Stimulated activated CD4-positive, alpha-beta T cell treated with anti-CD3 and anti-CD28 coated beads, Interleukin-4, amount 100 ng/mL, for 48 hours (primary cell): ENCODE measurements around the gene NAP1L1.
A peak's percentile ranks its signal among the peaks of the same experiment; 100 is the strongest.

Experiments used
- DNase-seq, 2 donors: peaks; one replicate each; pipeline ENCODE4 v3.0.0-alpha.2; 2020; ENCODE audit warnings: low read depth in 2 of 2

NAP1L1 gene

GRCh38 chr12:76020731-76021672 lies 63.5 kb downstream of the NAP1L1 start:
- DNase-seq: peak; percentile 46 to 69

DNA sequence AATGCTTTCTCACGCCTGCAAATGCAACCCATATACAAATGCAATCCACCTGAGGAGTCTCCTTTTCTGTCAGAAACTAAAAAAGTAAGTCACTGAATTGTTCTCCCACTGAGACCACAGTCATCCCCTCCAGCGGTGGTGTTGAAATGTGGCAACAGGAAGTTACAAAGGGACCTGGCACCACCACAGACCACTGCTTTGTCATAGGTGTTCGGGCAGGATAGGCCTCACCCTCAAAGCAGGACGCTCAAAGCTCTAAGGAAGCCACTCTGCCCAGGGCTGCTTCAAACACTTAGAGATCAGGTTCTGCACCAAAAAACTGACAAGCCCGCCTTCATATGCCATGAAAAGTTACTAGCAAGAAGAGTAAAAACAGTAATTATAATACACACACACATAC lies 64.2 kb downstream of the NAP1L1 start:
- DNase-seq: peak; percentile 70 to 75

DNA sequence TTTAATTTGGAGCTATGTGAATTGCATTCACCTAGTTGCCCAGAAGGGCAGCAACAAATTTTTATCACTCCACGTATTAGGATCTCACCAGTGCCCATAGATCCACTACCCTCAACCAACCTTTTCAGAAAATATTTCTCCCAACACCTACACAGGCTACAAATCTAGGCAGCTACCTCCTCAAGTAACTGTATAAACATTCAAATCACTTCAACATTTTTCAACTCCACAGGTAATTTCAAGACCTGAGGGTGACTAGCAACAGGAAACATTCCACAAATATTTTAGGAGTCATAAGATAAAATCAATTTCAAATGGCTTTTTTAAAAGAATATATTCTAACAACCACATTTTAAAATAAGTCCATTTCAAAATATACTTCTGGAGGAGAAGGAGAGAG lies 65.8 kb downstream of the NAP1L1 start:
- DNase-seq: no peak

GRCh38 chr12:76018111-76018510 lies 66.4 kb downstream of the NAP1L1 start:
- no peak for DNase-seq

DNA sequence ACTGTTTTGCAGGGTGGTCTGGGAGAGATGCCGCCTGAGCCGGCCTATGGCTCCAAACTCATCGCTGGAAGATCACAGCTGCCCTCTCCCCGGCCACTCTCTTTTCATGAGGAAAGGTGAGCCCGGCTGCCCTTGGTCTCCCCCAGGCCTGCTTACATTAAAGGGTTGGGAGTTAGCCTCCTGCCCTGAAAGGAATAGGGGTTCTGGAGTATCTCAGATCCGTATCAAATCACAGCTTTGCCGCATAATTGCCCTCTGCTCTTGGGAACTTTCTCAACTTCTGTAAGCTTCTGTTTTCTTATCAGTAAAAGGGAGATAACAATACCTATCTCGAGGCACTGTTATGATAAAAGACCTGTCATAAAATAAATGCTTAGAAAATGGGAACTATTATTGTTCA lies 70.5 kb downstream of the NAP1L1 start:
- no peak for DNase-seq

DNA sequence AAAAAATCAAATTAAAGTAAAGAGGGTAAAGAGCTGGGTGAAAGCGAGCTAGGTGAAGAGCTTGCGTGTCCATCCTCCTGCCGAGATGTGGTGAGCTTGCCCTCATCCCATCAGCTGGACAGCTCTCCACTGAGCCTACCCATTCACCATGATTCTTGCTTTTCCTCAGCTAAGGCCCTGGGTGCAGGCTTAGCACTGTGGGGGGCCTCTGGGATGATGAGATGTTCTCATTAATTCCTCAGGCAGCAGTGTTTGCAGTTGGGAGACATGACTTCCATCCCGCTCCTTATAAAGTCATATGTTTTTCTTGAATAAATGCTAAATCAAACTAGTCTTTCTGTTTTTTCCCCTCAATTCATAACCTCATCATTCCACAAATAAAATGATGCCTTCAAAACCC lies 70.9 kb downstream of the NAP1L1 start:
- no peak for DNase-seq

DNA sequence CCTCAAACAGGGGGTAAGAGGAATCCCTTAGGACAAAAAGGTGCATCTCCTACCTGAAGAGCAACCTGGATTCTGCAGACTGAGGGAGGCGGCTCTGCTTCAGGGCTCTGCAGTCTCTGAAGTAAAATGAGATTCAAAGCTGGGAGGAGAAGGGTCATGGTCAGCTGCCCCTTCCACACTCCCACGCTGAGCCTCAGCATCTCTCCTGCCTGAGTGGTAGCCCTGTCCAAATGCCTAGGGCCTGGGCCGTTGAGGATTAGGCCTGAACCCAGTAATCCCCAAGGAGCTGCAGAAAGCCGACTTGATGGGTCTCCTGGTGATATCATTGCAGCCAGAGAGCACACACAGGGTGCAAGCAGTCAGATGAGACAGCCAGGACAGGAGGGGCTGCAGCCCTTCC lies 71.8 kb downstream of the NAP1L1 start:
- DNase-seq: no peak

GRCh38 chr12:76010732-76011458 lies 73.6 kb downstream of the NAP1L1 start:
- DNase-seq: no peak

DNA sequence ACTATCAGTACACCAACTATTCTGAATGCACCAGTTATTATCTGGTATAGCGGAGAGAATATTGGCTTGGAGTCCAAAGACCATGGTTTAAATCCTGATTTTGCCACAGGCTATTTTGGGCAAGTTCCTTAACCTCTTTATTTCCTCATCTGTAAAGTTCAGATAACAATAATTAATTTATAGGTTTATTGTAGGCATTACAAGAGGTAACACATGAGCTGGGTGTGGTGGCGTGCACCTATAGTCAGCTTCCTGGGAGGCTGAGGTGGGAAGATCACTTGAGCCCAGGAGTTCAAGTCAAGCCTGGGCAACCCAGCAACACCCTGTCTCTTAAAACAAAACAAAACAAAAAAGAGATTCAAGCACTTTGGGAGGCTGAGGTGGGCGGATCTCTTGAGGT lies 76.1 kb downstream of the NAP1L1 start:
- DNase-seq: no peak

- no peak for DNase-seq
Observed at GRCh38 chr12:76007640-76008039, 76.8 kb downstream of the NAP1L1 start.

- no peak for DNase-seq
Observed at GRCh38 chr12:76006028-76006925, 78.2 kb downstream of the NAP1L1 start.

- DNase-seq: no peak
Observed at GRCh38 chr12:76003355-76003638, 81.2 kb downstream of the NAP1L1 start.

DNA sequence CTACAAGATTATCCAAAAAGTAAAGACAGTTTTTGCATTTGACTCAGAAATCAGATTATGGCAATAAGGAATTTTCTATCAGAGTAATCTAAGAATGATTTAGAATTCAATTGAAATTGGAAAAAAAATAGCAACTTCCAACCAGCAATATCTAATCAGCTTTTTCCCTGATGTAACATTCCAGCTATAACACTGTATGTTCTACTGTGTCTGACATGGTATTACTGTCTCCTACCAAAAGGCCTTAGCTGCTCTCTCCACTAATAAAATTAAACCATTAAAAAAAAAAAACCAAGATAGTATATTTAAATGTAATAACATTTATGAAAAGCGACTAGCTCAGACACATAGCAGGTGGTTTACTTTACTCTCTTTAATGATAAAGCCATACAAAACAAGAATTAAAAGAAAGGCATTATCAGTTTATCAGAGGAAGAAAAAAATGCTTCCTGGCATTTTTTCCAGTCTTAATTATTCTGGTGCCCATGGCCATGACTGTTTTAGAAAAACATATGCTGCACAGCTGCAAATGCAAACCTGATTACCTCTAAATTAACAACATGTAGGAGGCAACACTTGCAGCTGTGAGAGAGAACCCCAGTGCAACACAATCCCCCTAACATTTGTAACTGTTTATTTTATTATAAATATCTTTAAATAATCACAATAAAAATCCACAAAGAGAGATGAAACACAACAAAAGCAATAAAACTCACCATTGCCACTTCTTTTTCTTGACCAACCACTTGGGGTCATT lies 81.7 kb downstream of the NAP1L1 start:
- DNase-seq: no peak

DNA sequence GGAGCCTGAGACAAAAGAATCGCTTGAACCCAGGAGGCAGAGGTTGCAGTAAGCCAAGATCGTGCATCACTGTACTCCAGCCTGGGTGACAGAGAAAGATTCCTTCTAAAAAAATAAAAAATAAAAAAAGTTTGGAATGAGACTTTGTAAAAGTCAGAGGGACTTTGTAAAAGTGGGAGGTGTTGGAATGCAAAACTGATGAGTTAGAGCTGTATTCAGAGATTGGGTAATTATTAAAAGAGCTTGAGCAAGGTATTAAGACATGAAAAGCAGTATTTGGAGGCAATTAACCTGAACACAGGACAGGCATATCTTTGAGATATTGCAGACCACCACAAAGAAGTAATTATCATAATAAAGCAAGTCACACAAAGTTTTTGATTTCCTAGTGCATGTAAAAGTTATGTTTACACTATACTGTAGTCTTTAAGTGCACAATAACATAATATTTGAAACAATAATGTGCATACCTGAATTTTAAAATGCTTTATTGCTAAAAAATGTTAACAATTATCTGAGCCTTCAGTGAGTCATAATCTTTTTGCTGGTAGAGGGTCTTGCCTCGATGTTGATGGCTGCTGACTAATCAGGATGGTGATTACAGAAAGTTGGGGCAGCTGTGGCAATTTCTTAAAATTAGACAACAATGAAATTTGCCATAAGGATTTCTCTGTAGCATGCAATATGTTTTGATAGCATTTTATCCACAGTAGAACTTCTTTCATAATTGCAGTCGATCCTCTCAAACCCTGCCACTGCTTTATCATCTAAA lies 86.0 kb downstream of the NAP1L1 start:
- no peak for DNase-seq

DNA sequence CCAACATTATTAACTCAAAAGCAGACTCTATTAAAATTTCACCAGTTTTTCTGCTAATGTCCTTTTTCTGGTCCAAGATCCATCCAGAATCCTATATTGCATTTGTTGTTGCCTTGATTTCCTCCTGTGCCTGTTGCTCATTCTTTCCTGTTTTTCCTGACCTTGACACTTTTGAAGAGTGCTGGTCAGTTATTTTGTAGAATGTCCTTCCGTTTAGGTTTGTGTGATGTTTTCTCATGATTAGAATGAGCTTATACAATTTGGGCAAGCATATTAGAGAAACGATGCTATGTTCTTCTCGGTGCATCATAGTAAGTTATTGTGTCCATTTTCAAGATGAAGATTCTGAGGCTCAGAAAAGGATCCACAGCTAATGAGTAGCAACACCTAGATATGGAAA lies 86.8 kb downstream of the NAP1L1 start:
- DNase-seq: no peak

GRCh38 chr12:75996861-75997447 lies 87.5 kb downstream of the NAP1L1 start:
- no peak for DNase-seq

- no peak for DNase-seq
Observed at GRCh38 chr12:75995691-75996090, 88.8 kb downstream of the NAP1L1 start.

- no peak for DNase-seq
Observed at GRCh38 chr12:75994069-75994740, 90.3 kb downstream of the NAP1L1 start.

- no peak for DNase-seq
Observed at GRCh38 chr12:75991753-75992152, 92.7 kb downstream of the NAP1L1 start.
